GM20000 (cell line): ENCODE results near the gene IFITM1.
"Not testable (repeated sequence)": the region's sequence is repeated elsewhere in the genome, so short reads cannot be mapped to it uniquely, and the experiment has no call there.

ENCODE experiments used
- DNase-seq: peaks from one replicate; pipeline ENCODE4 v3.0.0; 2012; ENCODE audit warnings: low spot score
- CTCF ChIP-seq: IDR thresholded peaks from 2 replicates; pipeline ENCODE4 v1.5.1; 2012; ENCODE audit warnings: mild to moderate bottlenecking, control low read depth; ENCODE audit errors: extremely low read depth, missing control alignments

The IFITM1 gene

DNA sequence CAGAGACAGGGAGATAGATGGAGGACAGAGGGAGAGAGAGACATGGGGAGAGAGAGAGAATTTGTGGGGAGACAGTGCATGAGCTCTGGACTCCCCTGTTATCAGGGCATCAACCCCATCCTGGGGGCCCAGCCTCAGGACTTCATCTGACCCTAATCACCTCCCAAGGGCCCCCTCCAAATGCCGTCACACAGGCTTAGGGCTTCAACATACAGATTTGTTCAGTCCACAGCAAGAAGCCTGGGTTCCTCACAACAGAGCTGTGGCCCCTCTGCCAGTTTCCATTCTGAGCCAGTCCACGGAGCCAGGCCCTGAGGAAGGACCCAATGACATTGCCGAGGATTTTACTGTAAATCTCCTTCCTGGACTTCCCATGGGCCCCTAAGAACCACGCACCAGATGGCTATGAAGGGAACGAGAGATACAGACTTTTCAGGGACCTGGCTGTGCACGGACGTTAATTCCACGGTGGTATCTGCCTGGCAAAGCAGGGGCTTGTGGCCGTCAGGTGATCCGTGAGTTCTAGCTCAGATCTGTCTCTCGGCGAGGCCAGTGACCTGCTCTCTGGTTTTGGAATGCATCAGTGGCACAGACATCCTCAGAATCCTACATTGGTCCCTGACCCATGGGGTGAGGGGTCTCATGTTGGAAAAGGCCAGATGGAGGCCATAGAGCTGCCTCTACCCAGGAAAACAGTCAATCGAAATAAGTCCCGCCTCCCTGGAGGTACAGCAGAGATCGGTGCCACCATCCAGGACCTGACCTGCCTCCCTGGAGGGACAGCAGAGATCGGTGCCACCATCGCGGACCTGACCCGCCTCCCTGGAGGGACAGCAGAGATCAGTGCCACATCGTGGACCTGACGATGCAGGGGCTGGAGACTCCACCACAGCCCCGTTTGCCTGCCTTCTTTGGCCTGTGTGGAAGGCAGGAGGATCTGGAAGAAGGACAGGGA is 46.8 kb downstream of the IFITM1 start:
- TF ChIP-seq CTCF: no peak
- no peak for DNase-seq

DNA sequence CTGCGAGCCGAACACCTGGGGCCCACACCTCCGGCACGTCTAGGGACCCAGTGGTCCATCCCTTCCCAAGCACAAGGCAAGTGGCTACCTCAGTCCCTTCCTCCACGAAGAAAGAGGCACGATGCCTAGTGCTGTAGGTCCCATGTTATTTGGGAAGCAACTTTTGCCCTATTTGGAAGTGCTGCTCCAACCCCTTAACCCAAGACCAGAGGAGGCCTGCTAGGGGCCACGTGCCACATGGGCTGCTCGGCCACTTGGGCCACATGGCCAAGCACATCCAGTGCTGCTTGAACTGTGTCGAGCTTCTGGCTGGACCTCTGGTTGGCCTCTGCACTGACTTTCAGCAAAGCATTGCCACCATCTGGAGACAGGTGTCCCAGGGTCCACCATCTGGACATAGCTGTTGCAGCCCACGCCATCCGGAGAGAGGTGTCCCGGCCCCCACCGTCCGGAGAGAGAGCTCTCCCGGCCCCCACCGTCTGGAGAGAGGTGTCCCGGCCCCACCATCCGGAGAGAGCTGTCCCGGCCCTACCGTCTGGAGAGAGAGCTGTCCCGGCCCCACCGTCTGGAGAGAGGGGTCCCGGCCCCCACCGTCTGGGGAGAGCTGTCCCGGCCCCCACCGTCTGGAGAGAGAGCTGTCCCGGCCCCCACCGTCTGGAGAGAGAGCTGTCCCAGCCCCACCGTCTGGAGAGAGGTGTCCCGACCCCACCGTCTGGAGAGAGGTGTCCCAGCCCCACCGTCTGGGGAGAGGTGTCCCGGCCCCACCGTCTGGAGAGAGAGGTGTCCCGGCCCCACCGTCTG is 49.0 kb downstream of the IFITM1 start:
- TF ChIP-seq CTCF: no peak
- DNase-seq: no peak

DNA sequence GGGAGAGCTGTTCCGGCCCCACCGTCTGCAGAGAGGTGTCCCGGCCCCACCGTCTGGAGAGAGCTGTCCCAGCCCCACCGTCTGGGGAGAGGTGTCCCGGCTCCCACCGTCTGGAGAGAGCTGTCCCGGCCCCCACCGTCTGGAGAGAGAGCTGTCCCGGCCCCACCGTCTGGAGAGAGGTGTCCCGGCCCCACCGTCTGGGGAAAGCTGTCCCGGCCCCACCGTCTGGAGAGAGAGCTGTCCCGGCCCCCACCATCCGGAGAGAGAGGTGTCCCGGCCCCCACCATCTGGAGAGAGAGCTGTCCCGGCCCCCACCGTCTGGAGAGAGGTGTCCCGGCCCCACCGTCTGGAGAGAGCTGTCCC is 49.6 kb downstream of the IFITM1 start:
- not testable (repeated sequence) for DNase-seq

GRCh38 chr11:363948-364761 is 50.3 kb downstream of the IFITM1 start:
- peak; percentile 57 for DNase-seq
- TF ChIP-seq CTCF: peak; percentile 6
